Activated B cell treated with CpG ODN at 0.5 μM for 24 hours (primary cell): ENCODE data around the gene TBC1D3E. TPM values are rescaled to one million over a fixed set of nuclear protein-coding genes. Genes with fewer than 3 reads are reported as not detected.
"Not testable (repeated sequence)": the region's sequence is repeated elsewhere in the genome, so short reads cannot be mapped to it uniquely, and the experiment has no call there.

Experiments used
- ATAC-seq: fragments of 200-7000 bp; cut with Tn5 transposase; one replicate; pipeline ENCODE4 v1.10.0; 2021; ENCODE audit warnings: low read depth, mild to moderate bottlenecking, moderate library complexity
- CTCF ChIA-PET: fragments of 350-600 bp; sonication (Branson Sonifier 250); formaldehyde crosslinking; loops from one replicate; lab custom pipeline; 2021; ENCODE audit warnings: antibody characterized with exemption; lab: Charles Lee
- POLR2A ChIA-PET: fragments of 350-600 bp; sonication (Branson Sonifier 250); formaldehyde crosslinking; loops from one replicate; lab custom pipeline; 2021; ENCODE audit warnings: antibody characterized with exemption; lab: Charles Lee
- DNase-seq: peaks from one replicate; pipeline ENCODE4 v3.0.0; 2022
- H3K27ac Mint-ChIP-seq: one replicate; pipeline ENCODE4 v1.8.0; 2020; ENCODE audit warnings: mixed read lengths
- H3K27me3 Mint-ChIP-seq: one replicate; pipeline ENCODE4 v1.8.0; 2021; ENCODE audit warnings: mixed read lengths
- H3K36me3 Mint-ChIP-seq: one replicate; pipeline ENCODE4 v1.8.0; 2021; ENCODE audit warnings: low read depth, mixed read lengths
- H3K4me1 Mint-ChIP-seq: one replicate; pipeline ENCODE4 v1.8.0; 2021; ENCODE audit warnings: mixed read lengths
- H3K4me3 Mint-ChIP-seq: one replicate; pipeline ENCODE4 v1.8.0; 2020; ENCODE audit warnings: mild to moderate bottlenecking, mixed read lengths
- H3K9me3 Mint-ChIP-seq: one replicate; pipeline ENCODE4 v1.8.0; 2020; ENCODE audit warnings: mixed read lengths
- intact Hi-C: fragments of 100-400 bp; cut with micrococcal nuclease; formaldehyde crosslinking; loops from one replicate; pipeline ENCODE4 v1.15.1; 2024
- total RNA-seq: library from RNA; stranded (reverse); gene quantifications from 2 replicates; pipeline ENCODE4 v1.2.3, GENCODE V29; 2022

TBC1D3E gene
- total RNA-seq, result 1.3 and 1.6 TPM in 2 replicates

DNA sequence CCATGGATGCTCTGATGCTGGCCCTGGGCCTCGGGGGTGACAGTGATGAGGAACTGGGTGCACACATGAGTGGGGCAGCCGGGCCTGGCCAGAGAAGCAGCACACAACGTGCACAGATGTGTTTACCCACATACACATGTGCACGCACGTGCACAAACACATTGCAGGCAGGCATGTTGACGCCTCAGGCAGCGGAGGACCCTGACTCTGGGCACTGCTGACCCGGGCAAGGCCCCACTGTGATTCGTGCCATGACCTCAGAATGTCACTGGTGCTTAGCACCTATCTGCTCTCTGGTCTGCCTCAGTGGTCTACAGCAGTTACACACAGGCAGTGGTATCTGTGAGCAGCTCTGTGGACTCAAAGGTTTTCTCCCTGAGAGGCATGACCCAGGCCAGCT is at the start of gene TBC1D3E:
Gene TBC1D3E (plus strand): TSS at position 301 of the 400 bp plus-strand sequence. CDS start 1,545 bp downstream, outside the sequence.
- H3K36me3 Mint-ChIP-seq, intact Hi-C loops, H3K9me3 Mint-ChIP-seq: not testable (repeated sequence)

DNA sequence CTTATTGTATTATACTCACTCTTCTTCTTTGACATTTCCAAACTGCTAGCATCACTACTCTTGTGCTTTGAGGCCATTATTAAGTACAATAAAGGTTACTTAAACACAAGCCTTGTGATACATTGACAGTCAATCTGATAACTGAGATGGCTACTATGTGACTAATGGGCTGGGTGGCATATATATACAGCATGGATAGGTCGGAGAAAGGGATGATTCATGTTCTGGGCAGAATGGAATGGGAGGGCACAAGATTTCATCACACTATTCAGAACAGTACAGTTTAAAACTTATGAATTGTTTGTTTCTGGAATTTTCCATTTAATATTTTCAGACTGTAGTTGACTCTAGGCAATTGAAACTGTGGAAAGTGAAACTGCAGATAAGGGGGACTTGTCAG is 40.4 kb upstream of the TBC1D3E start:
- POLR2A ChIA-PET, result not testable (repeated sequence)

More for the DNA sequence above, at the start of gene TBC1D3E:
- CTCF ChIA-PET, H3K4me1 Mint-ChIP-seq, DNase-seq, ATAC-seq, H3K27me3 Mint-ChIP-seq, POLR2A ChIA-PET, H3K27ac Mint-ChIP-seq, H3K4me3 Mint-ChIP-seq: not testable (repeated sequence)

DNA sequence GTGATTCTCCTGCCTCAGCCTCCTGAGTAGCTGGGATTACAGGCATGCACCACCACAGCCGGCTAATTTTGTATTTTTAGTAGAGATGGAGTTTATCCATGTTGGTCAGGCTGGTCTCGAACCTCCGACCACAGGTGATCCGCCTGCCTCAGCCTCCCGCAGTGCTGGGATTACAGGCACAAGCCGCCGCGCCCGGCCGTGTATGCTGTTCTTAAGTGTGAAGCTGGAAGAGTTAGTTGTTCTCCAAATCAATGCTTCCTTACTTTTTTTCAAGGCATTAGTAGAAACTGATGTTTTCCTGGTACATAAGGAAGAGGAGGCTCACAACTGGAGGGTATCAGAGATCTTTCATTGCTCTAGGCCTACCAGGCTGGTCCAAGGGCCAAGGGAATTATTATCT is 39.6 kb upstream of the TBC1D3E start:
- ATAC-seq, intact Hi-C loops, H3K27me3 Mint-ChIP-seq, H3K9me3 Mint-ChIP-seq, CTCF ChIA-PET, H3K27ac Mint-ChIP-seq, DNase-seq, H3K36me3 Mint-ChIP-seq, POLR2A ChIA-PET, H3K4me1 Mint-ChIP-seq, H3K4me3 Mint-ChIP-seq: not testable (repeated sequence)

More for the DNA sequence above, 40.4 kb upstream of the TBC1D3E start:
- ATAC-seq, CTCF ChIA-PET, H3K27ac Mint-ChIP-seq, H3K9me3 Mint-ChIP-seq, H3K36me3 Mint-ChIP-seq, intact Hi-C loops, H3K4me1 Mint-ChIP-seq, DNase-seq, H3K27me3 Mint-ChIP-seq, H3K4me3 Mint-ChIP-seq: not testable (repeated sequence)

DNA sequence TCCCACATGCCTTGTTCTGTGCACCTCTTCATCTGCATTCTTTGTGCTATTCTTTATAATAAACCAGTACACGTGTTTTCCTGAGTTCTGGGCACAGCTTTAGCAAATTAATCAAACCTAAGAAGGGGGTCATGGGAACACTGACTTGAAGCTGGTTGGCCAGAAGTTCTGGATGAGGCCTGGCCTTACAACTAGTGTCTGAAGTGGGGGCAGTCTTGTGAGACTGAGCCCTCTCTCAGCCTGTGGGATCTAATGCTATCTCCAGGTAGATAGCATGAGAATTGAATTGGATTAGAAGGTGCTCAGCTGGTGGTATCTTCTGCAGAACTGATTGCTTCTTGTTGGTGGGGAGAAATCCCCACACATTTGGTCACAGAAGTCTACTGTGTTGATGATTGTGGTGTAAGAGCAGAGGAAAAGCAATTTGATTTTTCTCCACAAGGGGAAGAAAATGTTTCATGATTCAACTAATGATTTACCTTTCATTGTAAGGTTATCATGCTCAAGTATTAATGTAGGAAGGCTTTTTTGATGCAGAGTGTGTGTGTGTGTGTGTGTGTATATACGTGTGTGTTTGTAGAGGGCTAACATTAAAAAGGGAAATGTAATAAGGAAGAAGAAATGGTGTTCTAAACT is 33.6 kb upstream of the TBC1D3E start:
- H3K27me3 Mint-ChIP-seq, ATAC-seq, POLR2A ChIA-PET: not testable (repeated sequence)

DNA sequence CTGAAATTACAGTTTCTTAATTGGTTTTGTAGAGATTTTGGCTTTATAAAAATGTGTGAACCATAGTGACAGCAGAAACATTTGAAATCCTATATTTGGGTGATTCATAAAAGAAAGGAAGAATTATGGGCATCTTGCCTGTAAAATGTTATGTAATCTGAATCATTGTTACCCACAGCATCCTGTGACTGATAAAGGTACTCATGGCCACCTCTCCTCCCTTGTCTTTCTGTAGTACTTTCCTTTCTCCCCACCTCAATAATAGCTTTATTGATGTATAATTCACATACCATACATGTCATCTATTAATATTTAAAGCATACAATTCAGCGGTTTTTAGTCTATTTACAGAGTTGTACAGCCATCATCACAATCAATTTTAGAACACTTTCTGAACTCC is 28.5 kb upstream of the TBC1D3E start:
- H3K27ac Mint-ChIP-seq, H3K36me3 Mint-ChIP-seq, H3K4me1 Mint-ChIP-seq, H3K4me3 Mint-ChIP-seq, ATAC-seq, H3K9me3 Mint-ChIP-seq, CTCF ChIA-PET, POLR2A ChIA-PET, H3K27me3 Mint-ChIP-seq, intact Hi-C loops, DNase-seq: not testable (repeated sequence)

More for the DNA sequence above, 33.6 kb upstream of the TBC1D3E start:
- H3K4me1 Mint-ChIP-seq, CTCF ChIA-PET, H3K4me3 Mint-ChIP-seq, H3K9me3 Mint-ChIP-seq, H3K27ac Mint-ChIP-seq, H3K36me3 Mint-ChIP-seq, intact Hi-C loops, DNase-seq: not testable (repeated sequence)

DNA sequence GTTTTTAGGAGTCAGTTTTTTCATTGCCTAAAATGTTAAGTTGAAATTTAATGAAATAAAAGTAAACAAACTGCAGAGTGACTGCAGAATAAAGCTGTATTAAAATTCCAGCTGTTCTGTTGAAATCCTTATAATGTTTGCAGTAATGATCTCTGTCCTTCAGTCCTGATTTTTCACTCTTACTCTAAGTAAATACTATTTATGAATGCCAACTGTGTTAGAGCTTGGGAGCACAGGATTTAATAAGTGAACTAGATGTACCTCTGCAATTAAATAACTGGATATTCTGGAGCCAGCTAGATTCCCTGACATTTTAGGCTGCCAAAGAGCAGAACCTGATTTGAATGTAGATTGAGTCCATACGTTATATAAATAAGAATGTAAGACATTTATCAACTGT is 7.9 kb upstream of the TBC1D3E start:
- H3K4me1 Mint-ChIP-seq, intact Hi-C loops, POLR2A ChIA-PET, CTCF ChIA-PET, DNase-seq, H3K27ac Mint-ChIP-seq, H3K4me3 Mint-ChIP-seq, H3K9me3 Mint-ChIP-seq, ATAC-seq, H3K27me3 Mint-ChIP-seq, H3K36me3 Mint-ChIP-seq: not testable (repeated sequence)

DNA sequence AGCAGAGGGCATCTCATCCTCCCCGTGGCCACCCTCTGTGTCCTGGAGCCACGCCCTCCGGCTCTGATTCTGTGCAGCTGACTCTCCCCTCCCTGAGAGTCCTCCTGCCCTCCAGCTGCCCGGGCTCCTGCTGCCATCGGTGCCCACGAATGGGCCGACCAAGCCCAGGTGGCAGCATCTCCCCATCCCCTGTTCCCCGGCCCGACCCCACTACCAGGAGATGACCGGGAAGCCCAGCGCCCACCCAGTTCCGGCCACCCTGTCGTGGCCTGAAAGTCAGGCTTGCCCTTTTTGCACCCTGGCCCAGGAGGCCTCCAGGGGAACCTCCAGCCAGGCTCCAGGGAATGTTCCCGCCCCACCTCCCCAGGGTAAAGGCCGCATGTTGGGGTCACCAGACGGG is 7.1 kb downstream of the TBC1D3E start:
- not testable (repeated sequence) for DNase-seq

More for the DNA sequence above, 7.1 kb downstream of the TBC1D3E start:
- intact Hi-C loops, POLR2A ChIA-PET, H3K4me1 Mint-ChIP-seq, CTCF ChIA-PET, H3K36me3 Mint-ChIP-seq, ATAC-seq, H3K27me3 Mint-ChIP-seq, H3K9me3 Mint-ChIP-seq, H3K27ac Mint-ChIP-seq, H3K4me3 Mint-ChIP-seq: not testable (repeated sequence)

Other genes starting within 250 kb of the TBC1D3E start
- not detected in 2 replicates for gene TBC1D3K, start 203.5 kb upstream of the TBC1D3E start, total RNA-seq
- gene TBC1D3L, start 138.9 kb upstream of the TBC1D3E start, total RNA-seq, result 2.5 and 2.8 TPM in 2 replicates
- gene TBC1D3D, start 124.0 kb upstream of the TBC1D3E start, total RNA-seq, result 0.39 TPM in 1 of 2 replicates, not detected in the other
- gene TBC1D3C, start 59.3 kb upstream of the TBC1D3E start, total RNA-seq, result 4.6 and 8.5 TPM in 2 replicates
- gene TBC1D3, start 64.6 kb downstream of the TBC1D3E start, total RNA-seq, result 1.8 and 4.2 TPM in 2 replicates
- gene MRPL45, start 169.2 kb downstream of the TBC1D3E start, total RNA-seq, result 33.6 and 33.9 TPM in 2 replicates
- gene GPR179, start 216.0 kb downstream of the TBC1D3E start, total RNA-seq, result 0.07 TPM in 1 of 2 replicates, not detected in the other
- 12.8 and 14.0 TPM in 2 replicates for gene SOCS7, start 223.9 kb downstream of the TBC1D3E start, total RNA-seq